Neural cell (in vitro differentiated cells): ENCODE data around the gene LLGL2. TPM values are rescaled to one million over a fixed set of nuclear protein-coding genes. Genes with fewer than 3 reads are reported as not detected.
"Not testable (repeated sequence)": the region's sequence is repeated elsewhere in the genome, so short reads cannot be mapped to it uniquely, and the experiment has no call there.

ENCODE experiments used
- H2AFZ ChIP-seq: fragments of 200-600, 300-800 bp; sonication (generic), shearing (Covaris generic); 2 replicates; pipeline ENCODE4 v1.6.0; 2014; ENCODE audit warnings: low read depth, mild to moderate bottlenecking, antibody characterized with exemption, low read length, moderate library complexity
- H3F3A ChIP-seq: fragments of 200-600 bp; shearing (Covaris generic); 2 replicates; pipeline ENCODE4 v1.6.1; 2016; ENCODE audit warnings: mild to moderate bottlenecking, moderate library complexity, mixed read lengths, antibody characterized with exemption, low read length; ENCODE audit not compliant: insufficient read depth, poor library complexity, severe bottlenecking
- H3K27ac ChIP-seq: fragments of 200-600, 300-800 bp; sonication (generic), shearing (Covaris generic); 2 replicates; pipeline ENCODE4 v1.5.1; 2014; ENCODE audit warnings: mild to moderate bottlenecking, low read length, moderate library complexity
- H3K27me3 ChIP-seq: fragments of 300-800, 200-600 bp; sonication (generic), shearing (Covaris generic); 2 replicates; pipeline ENCODE4 v1.6.0; 2014; ENCODE audit warnings: mild to moderate bottlenecking, low read depth, low read length, moderate library complexity; ENCODE audit not compliant: insufficient read depth
- H3K36me3 ChIP-seq: fragments of 300-800, 200-600 bp; sonication (generic), shearing (Covaris generic); 2 replicates; pipeline ENCODE4 v1.5.1; 2014; ENCODE audit warnings: mild to moderate bottlenecking, antibody characterized with exemption, low read length, moderate library complexity; ENCODE audit not compliant: insufficient read depth
- H3K4me2 ChIP-seq: fragments of 300-800, 200-600 bp; sonication (generic), shearing (Covaris generic); 2 replicates; pipeline ENCODE4 v1.6.0; 2014; ENCODE audit warnings: mild to moderate bottlenecking, low read length
- H3K4me3 ChIP-seq: fragments of 300-800, 200-600 bp; sonication (generic), shearing (Covaris generic); 2 replicates; pipeline ENCODE4 v1.5.1; 2014; ENCODE audit warnings: mild to moderate bottlenecking, low read length, moderate library complexity
- H3K79me2 ChIP-seq: fragments of 200-600 bp; shearing (Covaris generic); replicated peaks from 2 replicates; pipeline ENCODE4 v1.6.0; 2014; ENCODE audit warnings: mild to moderate bottlenecking, low read length, moderate library complexity; ENCODE audit not compliant: insufficient read depth
- H3K9ac ChIP-seq: fragments of 300-800, 200-600 bp; sonication (generic), shearing (Covaris generic); 2 replicates; pipeline ENCODE4 v1.6.1; 2016; ENCODE audit warnings: mild to moderate bottlenecking, low read length, mixed read lengths
- H3K9me2 ChIP-seq: fragments of 200-600 bp; shearing (Covaris generic); 2 replicates; pipeline ENCODE4 v1.6.1; 2016; ENCODE audit warnings: mild to moderate bottlenecking, low read length, mixed read lengths; ENCODE audit not compliant: insufficient read depth
- H3K9me3 ChIP-seq: fragments of 200-600, 300-800 bp; sonication (generic), shearing (Covaris generic); 2 replicates; pipeline ENCODE4 v1.6.1; 2016; ENCODE audit warnings: mild to moderate bottlenecking, mixed run types, low read length, moderate library complexity, mixed read lengths
- H4K20me1 ChIP-seq: fragments of 200-600 bp; shearing (Covaris generic); 2 replicates; pipeline ENCODE4 v1.6.1; 2016; ENCODE audit warnings: mild to moderate bottlenecking, mixed run types; ENCODE audit not compliant: insufficient read depth
- EP300 ChIP-seq: fragments of 450-650 bp; conservative IDR thresholded peaks from 2 replicates; pipeline ENCODE4 v1.6.1; 2014; ENCODE audit warnings: antibody characterized with exemption, mild to moderate bottlenecking, moderate library complexity; ENCODE audit not compliant: poor library complexity, severe bottlenecking
- EZH2 ChIP-seq: fragments of 200-600, 300-800 bp; shearing (Covaris generic), sonication (generic); IDR thresholded peaks from 2 replicates; pipeline ENCODE4 v1.6.1; 2014; ENCODE audit warnings: antibody characterized with exemption, low read length, borderline replicate concordance, mild to moderate bottlenecking; ENCODE audit not compliant: insufficient read depth, poor library complexity, severe bottlenecking
- MXI1 ChIP-seq: fragments of 450-650 bp; conservative IDR thresholded peaks from 2 replicates; pipeline ENCODE4 v1.6.1; 2014; ENCODE audit warnings: antibody characterized with exemption, mild to moderate bottlenecking; ENCODE audit not compliant: poor library complexity, severe bottlenecking
- POLR2AphosphoS5 ChIP-seq: IDR thresholded peaks from 2 replicates; pipeline ENCODE4 v1.6.1; 2012
- RAD21 ChIP-seq: fragments of 450-650 bp; conservative IDR thresholded peaks from 2 replicates; pipeline ENCODE4 v1.6.1; 2014; ENCODE audit warnings: antibody characterized with exemption, mild to moderate bottlenecking, moderate library complexity
- SMC3 ChIP-seq: fragments of 450-650 bp; conservative IDR thresholded peaks from 2 replicates; pipeline ENCODE4 v1.6.1; 2014; ENCODE audit warnings: antibody characterized with exemption, mild to moderate bottlenecking, moderate library complexity; ENCODE audit not compliant: poor library complexity
- TAF1 ChIP-seq: IDR thresholded peaks from 2 replicates; pipeline ENCODE4 v1.6.1; 2012; ENCODE audit warnings: low read depth
- polyA plus RNA-seq: library from polyadenylated mRNA; depleted of rRNA; stranded (reverse); fragments of >200 nt; gene quantifications from 2 replicates; pipeline ENCODE4 v1.2.3, GENCODE V29; 2014
- TF ChIP-seq, protein P1 (sequence below): IDR thresholded peaks from 2 replicates; pipeline ENCODE4 v1.6.1; 2012; ENCODE audit warnings: borderline replicate concordance
- TF ChIP-seq, protein P2 (sequence below): fragments of 450-650 bp; IDR thresholded peaks from 2 replicates; pipeline ENCODE4 v1.5.1; 2014; ENCODE audit warnings: antibody characterized with exemption, mild to moderate bottlenecking, moderate library complexity; ENCODE audit not compliant: poor library complexity, severe bottlenecking

LLGL2 gene
- polyA plus RNA-seq, 1 donor from 2014 or later = 0.95 TPM

DNA sequence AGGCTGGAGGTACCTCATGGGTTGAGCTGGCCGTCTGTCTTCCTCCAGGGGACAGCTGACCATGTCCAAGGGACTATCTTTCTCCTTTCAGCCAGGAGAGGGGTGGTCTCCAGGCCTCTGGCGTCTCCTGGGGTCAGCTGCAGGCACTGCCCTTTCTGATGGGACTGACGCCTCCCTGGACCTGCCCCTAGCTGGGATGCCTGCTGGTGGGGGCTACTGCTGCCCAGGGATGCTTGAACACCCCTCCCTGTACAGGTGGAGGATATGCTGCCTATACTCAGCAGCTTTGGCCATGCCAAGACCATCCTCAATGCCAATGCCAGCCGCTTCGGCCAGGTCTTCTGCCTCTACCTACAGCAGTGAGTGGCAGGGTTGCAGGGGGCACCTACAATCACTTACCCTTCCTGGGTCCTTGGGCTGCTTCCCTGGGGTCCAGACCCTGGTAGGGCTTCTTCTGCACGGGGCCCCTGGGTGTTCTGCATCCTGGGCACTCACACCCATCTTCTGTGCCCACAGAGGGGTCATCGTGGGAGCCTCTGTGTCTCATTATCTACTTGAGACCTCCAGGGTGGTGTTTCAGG is 66.3 kb downstream of the LLGL2 start:
- Histone ChIP-seq H3K36me3 (no peaks in the 10 kb centered on the region), H3K9me3 (no peaks in the 10 kb centered on the region), H3K4me3 (no peak overlapping the region), H3K4me2 (no peak overlapping the region), H3F3A (no peaks in the 10 kb centered on the region), H3K27me3 (peaks cover 23% of the 10 kb centered on the region), H2AFZ (no peak overlapping the region), H3K9ac (no peak overlapping the region), H3K27ac (no peak overlapping the region), H4K20me1 (no peaks in the 10 kb centered on the region), H3K9me2 (no peaks in the 10 kb centered on the region), H3K79me2 (no peaks in the 10 kb centered on the region)
- no peak for TF ChIP-seq POLR2AphosphoS5
- TF ChIP-seq, protein P1, sequence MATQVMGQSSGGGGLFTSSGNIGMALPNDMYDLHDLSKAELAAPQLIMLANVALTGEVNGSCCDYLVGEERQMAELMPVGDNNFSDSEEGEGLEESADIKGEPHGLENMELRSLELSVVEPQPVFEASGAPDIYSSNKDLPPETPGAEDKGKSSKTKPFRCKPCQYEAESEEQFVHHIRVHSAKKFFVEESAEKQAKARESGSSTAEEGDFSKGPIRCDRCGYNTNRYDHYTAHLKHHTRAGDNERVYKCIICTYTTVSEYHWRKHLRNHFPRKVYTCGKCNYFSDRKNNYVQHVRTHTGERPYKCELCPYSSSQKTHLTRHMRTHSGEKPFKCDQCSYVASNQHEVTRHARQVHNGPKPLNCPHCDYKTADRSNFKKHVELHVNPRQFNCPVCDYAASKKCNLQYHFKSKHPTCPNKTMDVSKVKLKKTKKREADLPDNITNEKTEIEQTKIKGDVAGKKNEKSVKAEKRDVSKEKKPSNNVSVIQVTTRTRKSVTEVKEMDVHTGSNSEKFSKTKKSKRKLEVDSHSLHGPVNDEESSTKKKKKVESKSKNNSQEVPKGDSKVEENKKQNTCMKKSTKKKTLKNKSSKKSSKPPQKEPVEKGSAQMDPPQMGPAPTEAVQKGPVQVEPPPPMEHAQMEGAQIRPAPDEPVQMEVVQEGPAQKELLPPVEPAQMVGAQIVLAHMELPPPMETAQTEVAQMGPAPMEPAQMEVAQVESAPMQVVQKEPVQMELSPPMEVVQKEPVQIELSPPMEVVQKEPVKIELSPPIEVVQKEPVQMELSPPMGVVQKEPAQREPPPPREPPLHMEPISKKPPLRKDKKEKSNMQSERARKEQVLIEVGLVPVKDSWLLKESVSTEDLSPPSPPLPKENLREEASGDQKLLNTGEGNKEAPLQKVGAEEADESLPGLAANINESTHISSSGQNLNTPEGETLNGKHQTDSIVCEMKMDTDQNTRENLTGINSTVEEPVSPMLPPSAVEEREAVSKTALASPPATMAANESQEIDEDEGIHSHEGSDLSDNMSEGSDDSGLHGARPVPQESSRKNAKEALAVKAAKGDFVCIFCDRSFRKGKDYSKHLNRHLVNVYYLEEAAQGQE = no peak
- no peak for TF ChIP-seq MXI1
- TF ChIP-seq EP300 = no peak
- no peak for TF ChIP-seq EZH2
- no peak for TF ChIP-seq SMC3
- TF ChIP-seq, protein P2, sequence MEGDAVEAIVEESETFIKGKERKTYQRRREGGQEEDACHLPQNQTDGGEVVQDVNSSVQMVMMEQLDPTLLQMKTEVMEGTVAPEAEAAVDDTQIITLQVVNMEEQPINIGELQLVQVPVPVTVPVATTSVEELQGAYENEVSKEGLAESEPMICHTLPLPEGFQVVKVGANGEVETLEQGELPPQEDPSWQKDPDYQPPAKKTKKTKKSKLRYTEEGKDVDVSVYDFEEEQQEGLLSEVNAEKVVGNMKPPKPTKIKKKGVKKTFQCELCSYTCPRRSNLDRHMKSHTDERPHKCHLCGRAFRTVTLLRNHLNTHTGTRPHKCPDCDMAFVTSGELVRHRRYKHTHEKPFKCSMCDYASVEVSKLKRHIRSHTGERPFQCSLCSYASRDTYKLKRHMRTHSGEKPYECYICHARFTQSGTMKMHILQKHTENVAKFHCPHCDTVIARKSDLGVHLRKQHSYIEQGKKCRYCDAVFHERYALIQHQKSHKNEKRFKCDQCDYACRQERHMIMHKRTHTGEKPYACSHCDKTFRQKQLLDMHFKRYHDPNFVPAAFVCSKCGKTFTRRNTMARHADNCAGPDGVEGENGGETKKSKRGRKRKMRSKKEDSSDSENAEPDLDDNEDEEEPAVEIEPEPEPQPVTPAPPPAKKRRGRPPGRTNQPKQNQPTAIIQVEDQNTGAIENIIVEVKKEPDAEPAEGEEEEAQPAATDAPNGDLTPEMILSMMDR = no peak
- no peak for TF ChIP-seq RAD21
- TF ChIP-seq TAF1 = no peak

DNA sequence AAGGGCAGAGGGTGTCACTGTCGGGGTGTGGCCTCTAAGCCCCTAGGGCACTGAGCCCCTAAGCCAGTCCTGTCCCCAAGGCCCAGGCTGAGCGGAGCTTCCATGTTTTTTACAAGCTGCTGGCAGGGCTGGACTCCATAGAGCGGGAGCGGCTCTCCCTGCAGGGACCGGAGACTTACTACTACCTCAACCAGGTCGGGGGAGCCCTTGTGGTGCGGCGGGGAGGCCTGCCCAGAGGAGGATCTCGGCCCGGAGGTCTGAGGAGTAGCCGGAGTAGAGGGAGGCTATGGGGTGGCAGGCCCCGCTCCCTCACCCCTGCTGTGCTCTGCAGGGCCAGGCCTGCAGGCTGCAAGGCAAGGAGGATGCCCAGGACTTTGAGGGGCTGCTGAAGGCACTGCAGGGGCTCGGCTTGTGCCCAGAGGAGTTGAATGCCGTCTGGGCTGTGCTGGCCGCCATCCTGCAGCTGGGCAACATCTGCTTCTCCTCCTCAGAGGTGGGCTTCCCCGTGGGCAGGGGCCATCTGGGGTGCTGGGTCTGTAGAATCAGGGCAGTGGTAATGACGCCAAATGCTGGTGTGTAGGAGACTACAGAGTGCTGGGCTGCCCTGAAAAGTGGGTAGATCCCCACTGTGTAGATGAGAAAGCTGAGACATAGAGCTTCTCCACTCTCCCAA is 67.0 kb downstream of the LLGL2 start:
- no peaks in the 10 kb centered on the region for H3K9me3 ChIP-seq
- H4K20me1 ChIP-seq = no peaks in the 10 kb centered on the region
- no peak overlapping the region for H3K4me3 ChIP-seq
- H3K9ac ChIP-seq = no peak overlapping the region
- no peak overlapping the region for H2AFZ ChIP-seq
- no peaks in the 10 kb centered on the region for H3F3A ChIP-seq
- no peak overlapping the region for H3K27ac ChIP-seq
- peaks cover 20% of the 10 kb centered on the region for H3K27me3 ChIP-seq
- H3K79me2 ChIP-seq = no peaks in the 10 kb centered on the region
- no peaks in the 10 kb centered on the region for H3K36me3 ChIP-seq
- TF ChIP-seq EP300 = no peak
- no peak for TF ChIP-seq POLR2AphosphoS5
- TF ChIP-seq, protein P1 = no peak
- TF ChIP-seq EZH2 = no peak
- no peak for TF ChIP-seq RAD21
- TF ChIP-seq TAF1 = no peak
- TF ChIP-seq SMC3 = no peak
- TF ChIP-seq, protein P2 = no peak
- TF ChIP-seq MXI1 = no peak
- H3K4me2 ChIP-seq = no peak overlapping the region
- no peaks in the 10 kb centered on the region for H3K9me2 ChIP-seq

DNA sequence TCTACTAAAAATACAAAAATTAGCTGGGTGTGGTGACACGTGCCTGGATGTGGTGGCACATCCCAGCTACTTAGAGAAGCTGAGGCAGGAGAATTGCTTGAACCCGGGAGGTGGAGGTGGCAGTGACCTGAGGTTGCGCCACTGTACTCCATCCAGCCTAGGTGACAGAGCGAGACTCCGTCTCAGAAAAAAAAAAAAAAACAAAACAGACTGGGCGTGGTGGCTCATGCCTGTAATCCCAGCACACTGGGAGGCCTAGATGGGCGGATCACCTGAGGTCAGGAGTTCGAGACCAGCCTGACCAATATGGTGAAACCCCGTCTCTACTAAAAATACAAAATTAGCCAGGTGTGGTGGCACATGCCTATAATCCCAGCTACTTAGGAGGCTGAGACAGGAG is 67.9 kb downstream of the LLGL2 start:
- not testable (repeated sequence) for H3K9me2 ChIP-seq

More for the DNA sequence above, 67.9 kb downstream of the LLGL2 start:
- H3K9ac ChIP-seq, H2AFZ ChIP-seq, H3K27ac ChIP-seq, H3K4me3 ChIP-seq, H3K4me2 ChIP-seq, H3F3A ChIP-seq, H4K20me1 ChIP-seq, H3K79me2 ChIP-seq, H3K36me3 ChIP-seq, H3K9me3 ChIP-seq: not testable (repeated sequence)
- H3K27me3 ChIP-seq = peaks cover 11% of the 10 kb centered on the region
